Right lung (tissue), 10 donors: ENCODE data around the gene FAM72C. TPM values are rescaled to one million over a fixed set of nuclear protein-coding genes. Genes with fewer than 3 reads are reported as not detected.
"Not testable (repeated sequence)": the region's sequence is repeated elsewhere in the genome, so short reads cannot be mapped to it uniquely, and the experiment has no call there.

Source experiments
- DNase-seq, 2 donors: peaks; one replicate each; pipeline ENCODE4 v3.0.0-alpha.2; 2013
- long read RNA-seq, 8 donors: transcript quantifications; one replicate each; lab custom pipeline, GENCODE V29; 2026
- polyA plus RNA-seq, 5 donors: library from polyadenylated mRNA; unstranded; fragments of 120-200 nt; gene quantifications; one replicate each; pipeline versions ENCODE4 v1.2.1 to v1.2.3, GENCODE V29; 2013; ENCODE audit warnings: inconsistent platforms in 1 of 5, low replicate concordance in 1 of 5; ENCODE audit not compliant: insufficient read length in 5 of 5, insufficient read depth in 1 of 5

FAM72C gene
- polyA plus RNA-seq = 1 to 10 TPM in 4 of 5 donors, under 1 TPM in 1; 0.75 to 3.5 (median 2.9) TPM
- long read RNA-seq, donor 1, partial matches to known transcripts = 0 of 1 reads
- long read RNA-seq, donor 1, other reads (novel, unspliced or antisense) = 0 of 1 reads
- long read RNA-seq, donor 2 = 0 reads
- long read RNA-seq, donor 3, partial matches to known transcripts = 0 of 1 reads
- long read RNA-seq, donor 3, other reads (novel, unspliced or antisense) = 0 of 1 reads
- long read RNA-seq, donor 4 = 0 reads
- long read RNA-seq, donor 5, partial matches to known transcripts = 0 of 1 reads
- long read RNA-seq, donor 5, other reads (novel, unspliced or antisense) = 0 of 1 reads
- long read RNA-seq, donor 6 = 0 reads
- long read RNA-seq, donor 7 = 0 reads
- long read RNA-seq, donor 8 = 0 reads

- not testable (repeated sequence) for DNase-seq
Measured at GRCh38 chr1:143971924-143972700, at the start of gene FAM72C. Gene FAM72C (minus strand): TSS chr1:143971986. CDS start chr1:143971141, 845 bp downstream.

- not testable (repeated sequence) for DNase-seq
Measured at GRCh38 chr1:144020001-144020738, 48.4 kb upstream of the FAM72C start.

GRCh38 chr1:144019101-144019500 lies 47.3 kb upstream of the FAM72C start:
- DNase-seq = not testable (repeated sequence)

- DNase-seq = not testable (repeated sequence)
Measured at GRCh38 chr1:144015180-144015966, 43.6 kb upstream of the FAM72C start.

- not testable (repeated sequence) for DNase-seq
Measured at GRCh38 chr1:144014528-144014927, 42.7 kb upstream of the FAM72C start.

- DNase-seq = not testable (repeated sequence)
Measured at GRCh38 chr1:144014121-144014520, 42.3 kb upstream of the FAM72C start.

- DNase-seq = not testable (repeated sequence)
Measured at GRCh38 chr1:144012168-144012733, 40.5 kb upstream of the FAM72C start.

GRCh38 chr1:144009410-144009809 lies 37.6 kb upstream of the FAM72C start:
- not testable (repeated sequence) for DNase-seq

- DNase-seq = not testable (repeated sequence)
Measured at GRCh38 chr1:144004259-144004658, 32.5 kb upstream of the FAM72C start.

GRCh38 chr1:144003306-144004029 lies 31.7 kb upstream of the FAM72C start:
- DNase-seq = not testable (repeated sequence)

- not testable (repeated sequence) for DNase-seq
Measured at GRCh38 chr1:144002141-144002881, 30.5 kb upstream of the FAM72C start.

- not testable (repeated sequence) for DNase-seq
Measured at GRCh38 chr1:144001077-144001476, 29.3 kb upstream of the FAM72C start.

- DNase-seq = not testable (repeated sequence)
Measured at GRCh38 chr1:143996020-143996419, 24.2 kb upstream of the FAM72C start.

- not testable (repeated sequence) for DNase-seq
Measured at GRCh38 chr1:143993301-143993907, 21.6 kb upstream of the FAM72C start.

GRCh38 chr1:143990699-143991098 lies 18.9 kb upstream of the FAM72C start:
- DNase-seq = not testable (repeated sequence)

- not testable (repeated sequence) for DNase-seq
Measured at GRCh38 chr1:143989719-143990118, 17.9 kb upstream of the FAM72C start.

GRCh38 chr1:143989427-143989712 lies 17.6 kb upstream of the FAM72C start:
- DNase-seq = not testable (repeated sequence)

- DNase-seq = not testable (repeated sequence)
Measured at GRCh38 chr1:143988602-143989426, 17.0 kb upstream of the FAM72C start.
